ENCODE results near the gene PIAS2. TPM values are rescaled to one million over a fixed set of nuclear protein-coding genes. Genes with fewer than 3 reads are reported as not detected.

The PIAS2 gene
- polyA plus RNA-seq, 1 donor = 30.3 TPM

GRCh38 chr18:46756559-46757201, 160.6 kb downstream of the PIAS2 start, which contains the start of gene ST8SIA5:
Gene ST8SIA5 (minus strand): TSS chr18:46757053. CDS start chr18:46756508, 545 bp downstream.
- DNase-seq = no peak

- no peak for DNase-seq
These were observed 161.2 kb downstream of the PIAS2 start for GRCh38 chr18:46756025-46756558.

DNA sequence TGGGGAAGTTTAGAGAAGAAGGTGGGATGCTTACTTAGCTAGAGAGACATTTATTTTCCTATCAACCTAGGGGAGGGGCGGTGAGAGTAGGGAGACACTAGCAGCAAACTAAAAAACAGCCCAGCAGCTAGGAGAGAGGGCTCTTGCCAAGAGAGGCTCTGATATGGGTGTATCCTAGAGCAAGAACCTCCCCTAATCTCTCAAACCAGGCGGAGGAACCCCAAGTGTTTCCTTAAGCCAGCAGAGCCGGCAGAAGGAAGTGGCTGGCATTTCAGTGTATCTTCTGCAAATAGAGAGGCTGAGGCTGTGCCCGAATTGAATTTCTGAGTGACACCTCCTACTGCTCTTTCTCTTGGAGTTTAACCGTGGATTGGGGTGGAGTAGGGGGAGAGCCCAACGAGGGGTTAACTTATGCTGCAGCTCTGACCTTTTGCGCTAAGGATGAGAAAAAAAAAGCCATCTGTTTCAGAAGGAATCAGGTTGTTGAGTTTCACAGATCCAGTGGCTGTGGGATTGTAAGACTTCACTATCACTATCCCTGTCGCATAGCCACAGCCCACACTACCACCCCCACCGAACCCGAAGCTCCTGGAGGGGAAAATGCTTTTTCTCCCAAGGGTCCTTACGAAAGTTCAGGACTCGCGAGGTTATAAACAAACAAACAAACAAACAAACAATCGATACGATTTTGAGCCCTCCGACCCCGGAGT, 161.8 kb downstream of the PIAS2 start:
- DNase-seq = no peak

DNA sequence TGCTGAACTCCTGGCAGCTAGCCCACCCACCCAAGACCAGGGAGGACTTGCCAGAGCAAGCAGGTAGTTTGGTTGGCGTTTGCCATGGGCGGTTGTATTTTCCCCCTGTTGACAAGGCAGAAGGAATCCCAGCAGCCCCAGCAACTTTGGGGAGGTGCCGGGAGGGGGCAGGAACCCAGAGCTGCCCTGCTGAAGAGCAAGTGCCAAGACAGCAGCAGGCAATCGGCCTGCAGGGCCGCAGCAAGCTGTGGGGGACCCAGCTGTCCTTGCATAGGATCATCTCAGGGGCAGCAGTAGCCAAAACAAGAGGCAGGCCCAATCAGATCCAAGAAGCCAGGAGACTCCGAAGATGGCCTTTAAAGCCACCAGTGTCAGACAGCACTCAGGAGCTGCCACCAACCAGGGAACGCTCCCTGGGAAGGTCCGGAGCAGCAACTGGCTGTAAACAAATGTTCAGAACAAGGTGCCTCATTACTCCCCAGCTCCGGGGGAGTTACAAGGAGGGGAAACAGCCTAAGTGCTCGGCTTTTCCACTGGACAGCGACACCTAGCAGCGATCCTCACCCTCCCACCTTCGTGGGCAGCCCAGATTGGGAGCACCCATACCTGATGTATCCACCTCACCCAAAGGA, 162.5 kb downstream of the PIAS2 start:
- no peak for DNase-seq

- DNase-seq = no peak
These were observed 163.1 kb downstream of the PIAS2 start for GRCh38 chr18:46754188-46754587.

Other genes with a start within 250 kb of the PIAS2 start
- gene ST8SIA5, start 160.5 kb downstream of the PIAS2 start, polyA plus RNA-seq (ENCODE audit: insufficient read length) = 6.9 TPM
- gene KATNAL2, start 95 bp upstream of the PIAS2 start, polyA plus RNA-seq (ENCODE audit: insufficient read length) = 12.8 TPM
- not detected for gene ELOA2, start 118.1 kb upstream of the PIAS2 start, polyA plus RNA-seq (ENCODE audit: insufficient read length)
- 18.9 TPM for gene HDHD2, start 233.0 kb upstream of the PIAS2 start, polyA plus RNA-seq (ENCODE audit: insufficient read length)

All from hindlimb muscle (tissue), 1 donor.